IPS-NIHi7 (cell line): ENCODE measurements around the gene MYO7A.

Experiments used
- DNase-seq: peaks from one replicate; pipeline ENCODE4 v3.0.0; 2012; ENCODE audit warnings: mixed read lengths; ENCODE audit errors: extremely low spot score

The MYO7A gene

GRCh38 chr11:77213589-77214428 lies 85.8 kb downstream of the MYO7A start:
- no peak for DNase-seq

- DNase-seq, result no peak
These were observed 86.5 kb downstream of the MYO7A start for GRCh38 chr11:77214557-77214956.

GRCh38 chr11:77215106-77215505 lies 87.1 kb downstream of the MYO7A start:
- no peak for DNase-seq

GRCh38 chr11:77217156-77217555 lies 89.1 kb downstream of the MYO7A start:
- DNase-seq, result no peak

GRCh38 chr11:77223797-77224196 lies 95.8 kb downstream of the MYO7A start:
- no peak for DNase-seq

GRCh38 chr11:77230878-77231605 lies 103.0 kb downstream of the MYO7A start:
- no peak for DNase-seq

GRCh38 chr11:77231800-77232199 lies 103.8 kb downstream of the MYO7A start:
- DNase-seq, result no peak

- no peak for DNase-seq
These were observed 104.2 kb downstream of the MYO7A start for GRCh38 chr11:77232242-77232641.

GRCh38 chr11:77233011-77233410 lies 105.0 kb downstream of the MYO7A start:
- DNase-seq, result no peak

GRCh38 chr11:77236901-77237300 lies 108.9 kb downstream of the MYO7A start:
- no peak for DNase-seq

- no peak for DNase-seq
These were observed 116.4 kb downstream of the MYO7A start for GRCh38 chr11:77244277-77245027.

- DNase-seq, result no peak
These were observed 121.4 kb downstream of the MYO7A start for GRCh38 chr11:77249427-77249826.

GRCh38 chr11:77250881-77251640 lies 123.0 kb downstream of the MYO7A start:
- DNase-seq, result no peak

GRCh38 chr11:77252555-77253270 lies 124.7 kb downstream of the MYO7A start:
- no peak for DNase-seq

GRCh38 chr11:77253690-77254089 lies 125.6 kb downstream of the MYO7A start:
- DNase-seq, result no peak

- DNase-seq, result no peak
These were observed 131.6 kb downstream of the MYO7A start for GRCh38 chr11:77259641-77260040.

GRCh38 chr11:77262803-77263202 lies 134.8 kb downstream of the MYO7A start:
- no peak for DNase-seq
